ENCODE measurements around the gene CDC16.
A peak's percentile ranks its signal among the peaks of the same experiment; 100 is the strongest.

Gene CDC16

GRCh38 chr13:114264886-114265611 lies 30.4 kb downstream of the CDC16 start:
- no peak for DNase-seq

GRCh38 chr13:114266241-114266640 lies 31.5 kb downstream of the CDC16 start:
- no peak for DNase-seq

GRCh38 chr13:114268344-114269280 lies 33.9 kb downstream of the CDC16 start:
- DNase-seq, result no peak

DNA sequence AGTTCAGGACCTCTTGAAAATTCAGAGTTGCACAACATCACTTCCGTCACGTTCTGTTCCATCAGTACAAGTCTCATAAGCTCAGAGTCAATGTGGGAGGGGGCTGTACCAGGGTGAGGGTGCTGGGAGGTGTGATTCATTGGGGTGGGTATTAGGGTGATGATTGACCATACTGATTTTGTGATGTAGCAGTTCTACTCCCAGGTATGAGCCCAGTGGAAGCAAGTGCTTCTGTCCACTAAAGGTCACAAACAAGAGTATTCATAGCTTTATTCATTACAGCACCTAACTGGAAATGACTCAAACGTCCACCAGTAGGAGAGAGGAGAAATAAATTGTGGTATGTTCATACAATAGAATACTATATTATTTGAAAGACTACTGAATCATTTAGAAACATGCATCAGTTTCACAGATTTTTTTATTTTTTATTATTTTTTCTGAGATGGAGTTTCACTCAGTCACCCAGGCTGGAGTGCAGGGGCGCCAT lies 34.6 kb downstream of the CDC16 start:
- DNase-seq, result no peak

DNA sequence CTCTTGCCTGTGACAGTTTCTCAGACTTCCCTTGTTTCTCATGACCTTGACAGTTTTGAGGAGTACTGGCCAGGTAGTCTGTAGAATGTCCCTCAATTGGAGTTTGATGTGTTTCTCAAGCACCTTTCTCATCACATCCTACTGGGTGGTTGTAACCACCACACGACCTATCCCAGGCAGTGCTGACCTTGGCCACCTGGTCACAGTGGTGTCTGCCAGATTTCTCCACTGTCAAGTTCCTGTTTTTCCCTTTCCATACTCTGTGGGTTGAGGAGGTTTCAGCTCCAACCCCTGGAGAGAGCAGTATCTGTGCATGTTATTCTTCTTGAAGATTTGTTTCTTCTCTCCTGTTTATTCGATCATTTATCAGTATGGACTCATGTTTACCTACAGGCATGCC lies 38.3 kb downstream of the CDC16 start:
- DNase-seq, result no peak

GRCh38 chr13:114275304-114275703 lies 40.6 kb downstream of the CDC16 start:
- DNase-seq, result no peak

GRCh38 chr13:114279146-114279545 lies 44.4 kb downstream of the CDC16 start:
- DNase-seq, result no peak

GRCh38 chr13:114279758-114280355 lies 45.2 kb downstream of the CDC16 start:
- DNase-seq, result no peak

DNA sequence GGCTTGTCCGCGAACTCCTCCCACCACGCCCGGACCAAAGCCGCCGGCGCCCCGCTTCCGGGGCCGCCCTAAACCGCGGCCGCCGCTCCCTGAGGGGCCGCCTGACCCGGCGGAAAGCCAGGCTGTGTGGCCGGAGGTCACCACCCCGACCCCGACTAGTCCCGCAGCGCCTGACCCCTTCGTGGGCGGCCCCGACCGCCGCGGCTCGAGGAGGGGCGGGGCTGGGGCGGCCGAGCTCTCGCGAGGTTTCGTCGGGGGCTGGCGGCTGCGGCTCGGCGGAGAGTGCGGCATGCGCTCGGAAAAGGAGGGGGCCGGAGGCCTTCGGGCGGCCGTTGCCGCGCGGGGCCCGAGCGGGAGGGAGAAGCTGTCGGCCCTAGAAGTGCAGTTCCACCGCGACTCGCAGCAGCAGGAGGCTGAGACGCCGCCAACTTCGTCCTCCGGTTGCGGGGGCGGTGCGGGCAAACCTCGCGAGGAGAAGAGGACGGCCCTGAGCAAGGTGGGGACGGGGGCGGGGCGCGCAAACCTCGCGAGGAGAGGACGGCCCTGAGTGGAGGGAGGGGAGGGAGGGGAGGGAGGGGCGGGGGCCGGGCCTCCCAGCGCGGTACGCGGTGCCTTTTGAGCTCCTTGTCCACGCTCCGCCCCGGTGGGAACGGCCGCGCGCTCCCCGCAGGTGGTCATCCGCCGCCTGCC lies 46.8 kb downstream of the CDC16 start, which contains the start of gene UPF3A:
Gene UPF3A, plus strand, starts transcription at position 251 of the 690 bp plus-strand sequence. Its CDS starts 39 bp downstream, at position 290.
- peak; percentile 68 for DNase-seq

DNA sequence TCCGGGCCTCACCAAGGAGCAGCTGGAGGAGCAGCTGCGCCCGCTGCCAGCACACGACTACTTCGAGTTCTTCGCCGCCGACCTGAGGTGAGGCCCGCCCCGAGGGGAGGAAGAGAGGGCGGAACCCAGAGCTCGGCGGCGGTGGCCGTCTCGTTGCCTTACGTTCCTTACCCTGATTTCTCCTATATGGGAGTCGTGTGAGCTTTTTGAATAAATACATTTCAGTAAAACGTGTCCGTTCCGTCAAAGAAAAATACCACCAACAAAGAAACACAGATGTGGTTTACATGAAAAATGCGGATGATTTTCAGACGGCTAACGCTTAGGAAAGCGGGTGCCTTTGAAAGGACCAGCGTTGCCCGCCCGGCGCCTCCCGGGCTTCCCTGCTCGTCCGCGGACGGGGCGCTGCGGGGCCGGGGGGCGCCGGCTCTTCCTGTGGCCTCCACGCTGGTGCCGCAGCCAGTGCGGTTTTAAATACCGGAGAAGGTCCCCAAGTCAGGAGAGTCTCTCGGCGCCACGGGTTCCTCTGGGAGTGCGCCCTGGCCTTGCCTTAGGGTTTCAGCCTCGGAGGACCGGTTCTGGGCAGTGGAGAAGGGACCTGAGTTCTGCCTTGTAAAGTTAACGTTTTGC lies 47.5 kb downstream of the CDC16 start:
- DNase-seq, result no peak

DNA sequence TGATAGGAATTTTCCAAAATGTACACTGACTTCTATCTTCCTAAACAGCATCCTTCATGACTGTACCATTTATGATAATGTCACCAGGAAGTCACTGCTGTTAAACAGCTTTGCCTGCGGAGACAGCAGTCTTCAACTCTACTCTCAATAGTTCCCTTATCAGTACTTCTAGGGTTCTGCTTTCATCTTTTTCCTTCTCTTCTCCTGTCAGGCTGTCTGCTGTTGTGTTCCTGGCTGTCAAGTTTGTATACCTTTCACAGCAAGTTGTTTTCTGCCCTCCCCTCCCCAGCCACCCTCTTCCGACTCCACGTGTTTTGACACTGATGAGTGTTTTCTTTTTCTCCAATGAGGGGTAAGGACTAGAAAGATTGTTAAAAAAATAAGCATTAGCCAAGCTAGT lies 48.9 kb downstream of the CDC16 start:
- no peak for DNase-seq

DNA sequence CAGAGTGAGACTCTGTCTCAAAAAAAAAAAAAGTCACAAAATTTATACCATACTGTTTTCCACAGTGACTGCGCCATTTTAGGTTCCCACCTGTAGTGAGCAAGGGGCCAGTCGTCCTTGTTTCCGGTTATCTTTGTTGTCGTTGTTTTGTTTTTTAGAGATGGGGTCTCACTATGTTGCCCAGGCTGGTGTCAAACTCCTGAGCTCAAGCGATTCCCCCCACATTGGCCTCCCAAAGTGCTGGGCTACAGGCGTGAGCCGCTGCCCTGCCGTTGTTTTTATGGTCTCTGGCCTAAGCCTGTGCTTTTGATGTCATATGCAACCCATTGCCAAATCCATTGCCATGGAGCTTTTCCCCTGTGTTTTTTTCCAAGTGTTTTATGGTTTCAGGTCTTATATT lies 50.0 kb downstream of the CDC16 start:
- no peak for DNase-seq

DNA sequence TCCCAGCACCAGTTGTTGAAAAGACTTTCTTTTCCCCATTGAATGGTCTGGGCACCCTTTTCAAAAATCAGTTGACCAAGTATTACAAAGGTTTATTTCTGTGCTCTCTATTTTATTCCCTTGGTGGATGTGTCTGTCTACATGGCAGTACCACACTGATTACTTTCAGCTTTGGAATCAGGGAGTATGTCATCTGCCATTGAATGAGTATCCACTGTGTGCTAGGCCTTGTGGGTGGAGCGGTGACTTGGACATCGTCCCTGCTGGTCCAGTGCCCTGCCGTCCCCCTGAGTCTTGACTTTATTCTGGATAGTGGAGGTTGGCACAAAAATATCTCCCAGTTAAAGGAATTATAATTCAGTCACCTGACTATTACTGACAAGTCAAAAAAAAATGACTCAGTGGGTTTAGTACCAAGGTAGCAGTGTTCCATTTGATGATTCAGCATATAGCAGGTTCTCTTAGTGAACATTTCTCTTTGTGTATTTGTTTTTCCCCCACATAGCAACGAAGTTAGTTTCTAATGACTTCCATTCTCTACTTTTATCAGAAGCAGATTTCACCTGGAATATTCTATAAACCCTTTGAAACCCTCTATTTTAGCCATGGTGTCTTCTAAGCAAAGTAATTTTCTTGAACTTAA lies 50.6 kb downstream of the CDC16 start:
- DNase-seq, result no peak

DNA sequence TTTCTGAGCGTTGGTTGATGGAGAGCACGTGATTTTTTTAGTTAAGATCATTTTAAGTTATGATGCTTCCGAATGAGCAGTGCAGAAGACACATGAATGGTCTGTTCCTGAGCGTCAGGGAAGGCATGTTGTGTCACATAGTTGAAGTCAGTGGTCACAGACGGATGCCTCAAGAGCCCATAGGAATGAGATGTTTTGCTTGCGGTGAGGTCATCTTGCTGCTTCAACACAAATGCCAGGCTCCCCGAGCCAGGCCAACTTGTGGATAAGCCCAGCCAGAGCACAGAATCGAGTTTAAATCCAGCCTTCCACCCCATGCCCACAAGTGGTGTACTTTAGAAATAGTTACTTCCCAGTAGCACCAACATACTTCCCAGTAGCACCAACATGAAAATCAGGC lies 52.1 kb downstream of the CDC16 start:
- no peak for DNase-seq

DNA sequence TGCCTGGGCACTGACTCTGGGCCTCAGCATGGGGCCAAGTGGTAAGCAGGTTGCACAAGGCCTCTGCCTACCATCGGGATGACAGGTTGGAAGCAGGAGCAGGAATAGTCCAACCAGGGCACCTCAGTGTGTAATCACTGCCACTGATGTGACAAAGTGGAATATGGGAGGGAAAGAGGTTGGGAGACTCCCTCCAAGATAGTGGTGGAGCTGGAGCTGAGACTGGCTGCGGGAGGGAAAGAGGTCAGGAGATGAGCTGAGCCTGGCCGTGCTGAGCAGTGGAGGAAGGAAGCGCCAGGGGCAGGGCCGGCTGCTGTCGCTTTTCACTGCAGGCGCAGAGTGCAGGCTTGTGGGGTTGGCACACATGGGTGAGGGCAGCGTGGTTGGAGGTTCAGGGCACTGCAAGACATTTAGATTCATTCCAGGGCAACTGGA lies 53.5 kb downstream of the CDC16 start:
- DNase-seq, result no peak

GRCh38 chr13:114296448-114296847 lies 61.8 kb downstream of the CDC16 start:
- no peak for DNase-seq

DNA sequence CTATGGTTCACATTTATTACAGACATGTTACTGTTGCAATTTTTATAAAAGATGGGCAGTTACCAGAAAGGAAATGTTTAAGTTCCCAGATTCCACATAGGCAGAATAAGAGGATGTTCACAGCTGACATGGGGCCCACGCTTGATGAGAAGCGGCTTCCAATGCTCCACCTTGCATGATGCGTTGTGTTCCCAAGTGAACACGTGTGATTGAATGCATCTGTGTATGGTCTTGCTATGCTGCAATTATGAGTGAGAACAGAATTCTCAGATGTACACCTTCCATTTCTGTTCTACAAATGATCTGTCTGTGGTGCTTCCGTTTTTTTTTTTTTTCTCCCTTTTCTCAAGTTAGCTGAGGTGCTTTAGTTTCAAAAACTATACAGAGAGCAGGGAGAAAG lies 62.2 kb downstream of the CDC16 start:
- DNase-seq, result no peak

DNA sequence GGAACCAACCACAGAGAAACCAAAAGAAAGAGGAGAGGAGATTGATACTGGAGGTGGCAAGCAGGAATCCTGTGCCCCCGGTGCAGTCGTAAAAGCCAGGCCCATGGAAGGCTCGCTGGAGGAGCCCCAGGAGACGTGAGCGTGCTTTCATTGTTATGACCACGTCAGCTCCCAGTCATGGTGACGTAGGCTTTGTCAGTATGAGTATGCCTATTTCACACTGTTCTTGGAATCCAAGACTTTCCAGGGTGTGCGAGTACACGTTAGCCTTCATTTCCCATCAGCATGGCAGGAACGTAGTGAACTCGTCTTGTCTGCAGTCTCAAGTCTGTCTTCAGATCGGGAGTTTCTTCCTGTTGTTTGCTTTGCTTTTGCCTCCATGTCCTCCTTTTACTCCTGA lies 64.2 kb downstream of the CDC16 start:
- DNase-seq, result no peak

DNA sequence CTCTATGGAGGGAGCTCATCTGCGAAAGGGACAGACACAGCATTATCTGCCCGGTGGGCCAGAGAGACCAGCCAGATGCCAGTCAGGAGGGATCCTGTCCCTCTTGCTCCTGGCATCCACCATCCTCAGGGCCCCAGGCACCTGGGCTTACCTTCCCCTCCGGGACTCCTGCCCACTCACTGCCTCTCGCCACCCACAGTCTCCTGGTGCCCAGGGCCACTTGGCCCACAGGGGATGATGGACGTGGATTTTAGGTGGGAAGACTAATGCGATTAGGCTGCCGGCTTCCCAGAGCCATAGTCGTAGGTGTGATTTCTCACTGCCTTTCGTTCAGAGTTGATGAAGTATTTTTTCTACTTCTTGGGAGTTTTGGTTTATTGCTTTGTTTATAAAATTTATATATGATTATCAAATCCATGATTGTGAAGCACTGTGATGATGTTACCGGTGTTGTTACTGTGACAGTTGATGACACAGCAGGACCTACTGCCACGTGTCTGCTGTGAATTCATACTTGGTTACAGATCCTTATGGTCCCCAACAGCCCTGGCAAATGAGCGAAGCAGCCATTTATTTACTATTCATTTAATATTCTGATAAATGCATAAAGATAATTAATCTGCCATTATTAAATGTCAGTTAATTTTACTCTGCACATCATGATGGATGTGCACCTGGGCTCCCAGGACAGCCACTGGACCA lies 65.1 kb downstream of the CDC16 start:
- DNase-seq, result no peak

DNA sequence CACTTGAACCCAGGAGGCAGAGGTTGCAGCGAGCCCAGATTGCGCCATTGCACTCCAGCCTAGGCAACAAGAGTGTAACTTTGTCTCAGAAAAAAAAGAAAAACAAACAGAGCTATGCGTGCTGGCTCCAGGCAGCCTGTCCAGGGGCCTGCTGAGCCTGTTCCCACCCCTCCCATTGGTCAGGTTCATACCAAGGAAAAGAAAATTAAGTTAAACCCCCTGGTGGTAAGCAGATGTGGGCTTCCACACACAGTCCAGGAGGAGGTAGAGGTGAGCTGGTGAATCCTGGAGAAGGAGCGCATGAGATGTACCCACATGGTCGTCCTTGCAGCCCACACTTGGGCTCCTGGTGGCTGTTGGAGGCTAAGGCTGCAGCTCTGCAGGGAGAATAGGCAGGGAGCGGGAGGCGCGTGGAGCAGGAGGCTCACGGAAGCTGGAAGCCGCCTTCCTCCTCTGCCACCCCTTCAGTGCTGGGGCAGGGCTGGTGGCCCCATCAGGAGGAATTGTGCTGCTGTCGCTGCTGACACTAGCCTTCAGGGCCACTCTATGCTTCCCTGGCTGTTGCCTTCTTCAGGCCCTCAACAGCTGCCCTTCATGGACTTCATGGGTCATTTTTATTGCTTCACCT lies 69.1 kb downstream of the CDC16 start:
- DNase-seq, result no peak
